SK-N-SH (cell line): ENCODE results near the gene CSPG5.

Experiments
- CTCF ChIP-seq: fragments of 200-600 bp; sonication (generic); IDR thresholded peaks from 2 replicates; pipeline ENCODE4 v1.6.1; 2017; ENCODE audit warnings: antibody characterized with exemption, mild to moderate bottlenecking, moderate library complexity
- ELF1 ChIP-seq: IDR thresholded peaks from 2 replicates; pipeline ENCODE4 v1.4.0; 2012
- EP300 ChIP-seq, 2 experiments: IDR thresholded peaks; 2 replicates each; pipeline versions ENCODE4 v1.4.0 to v1.6.1; 2012; ENCODE audit warnings: borderline replicate concordance in 1 of 2, low read depth in 1 of 2, low read length in 1 of 2
- EZH2phosphoT487 ChIP-seq: fragments of 200-600 bp; sonication (generic); IDR thresholded peaks from 2 replicates; pipeline ENCODE4 v1.6.1; 2017; ENCODE audit warnings: low read depth, mixed run types, mild to moderate bottlenecking, antibody characterized with exemption, moderate library complexity, borderline replicate concordance
- FOXJ3 ChIP-seq: sonication (generic); formaldehyde crosslinking; IDR thresholded peaks from 2 replicates; pipeline ENCODE4 v1.5.1; 2020; ENCODE audit warnings: mild to moderate bottlenecking, missing genetic modification reagents
- FOXM1 ChIP-seq: IDR thresholded peaks from 2 replicates; pipeline ENCODE4 v1.4.0; 2012; ENCODE audit warnings: low read depth, mild to moderate bottlenecking
- GABPA ChIP-seq: IDR thresholded peaks from 2 replicates; pipeline ENCODE4 v1.4.0; 2012; ENCODE audit warnings: low read depth, mild to moderate bottlenecking
- JUND ChIP-seq: IDR thresholded peaks from 2 replicates; pipeline ENCODE4 v1.4.0; 2012
- RAD21 ChIP-seq: IDR thresholded peaks from 2 replicates; pipeline ENCODE4 v1.6.1; 2012; ENCODE audit warnings: mild to moderate bottlenecking, low read length
- REST ChIP-seq: IDR thresholded peaks from 2 replicates; pipeline ENCODE4 v1.6.1; 2012; ENCODE audit warnings: mild to moderate bottlenecking, low read depth, low read length, moderate library complexity
- RFX5 ChIP-seq: IDR thresholded peaks from 2 replicates; pipeline ENCODE4 v1.6.1; 2012; ENCODE audit warnings: mild to moderate bottlenecking, improper control_type of control experiment, low read length
- TAF1 ChIP-seq: IDR thresholded peaks from 2 replicates; pipeline ENCODE4 v1.6.1; 2012; ENCODE audit warnings: low read depth, mild to moderate bottlenecking, low read length, moderate library complexity, borderline replicate concordance
- TCF12 ChIP-seq: IDR thresholded peaks from 2 replicates; pipeline ENCODE4 v1.4.0; 2012
- USF2 ChIP-seq: fragments of 150-350 bp; IDR thresholded peaks from 2 replicates; pipeline ENCODE4 v1.6.1; 2017; ENCODE audit warnings: antibody characterized with exemption, low read length, low read depth, borderline replicate concordance

GRCh38 chr3:47553407-47553806 lies 25.3 kb downstream of the CSPG5 start:
- TF ChIP-seq GABPA (no peak), REST (no peak), CTCF (no peak), TAF1 (no peak), JUND (no peak), RFX5 (no peak), EZH2phosphoT487 (no peak), FOXM1 (no peak), EP300 (IDR thresholded peaks at IDR 0.05; ENCODE audit: borderline replicate concordance in 1 of 2, low read depth in 1 of 2, low read length in 1 of 2) (no peak), ELF1 (no peak), FOXJ3 (CRISPR knock-in tag) (no peak), USF2 (no peak), RAD21 (no peak), TCF12 (no peak)
